NOMO-1 treated with dmso at 0.1 percent for 144 hours (cell line): Measurements from ENCODE around the gene GPHA2.

Experiments
- DNase-seq: peaks from one replicate; lab custom pipeline; 2025; ENCODE audit not compliant: unreplicated experiment; lab: John Stamatoyannopoulos, UW

Gene GPHA2

DNA sequence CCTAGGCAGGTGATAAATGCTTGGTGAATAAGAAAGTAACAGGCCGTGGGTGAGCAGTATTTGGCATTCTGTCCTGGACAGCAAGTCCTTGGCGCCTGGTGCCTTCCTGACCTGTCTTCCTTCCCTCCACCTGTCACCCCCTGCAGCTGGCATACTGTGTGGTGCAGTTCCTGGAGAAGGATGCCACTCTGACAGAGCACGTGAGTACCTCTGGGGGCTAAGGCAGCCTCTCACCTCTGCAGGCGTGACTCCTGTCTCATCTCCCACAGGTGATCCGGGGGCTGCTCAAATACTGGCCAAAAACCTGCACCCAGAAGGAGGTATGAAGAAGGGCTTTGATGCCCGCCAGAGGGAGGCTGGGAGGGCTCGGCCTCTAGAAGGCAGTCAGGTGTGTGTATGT lies 4.4 kb downstream of the GPHA2 start:
- DNase-seq = no peak

DNA sequence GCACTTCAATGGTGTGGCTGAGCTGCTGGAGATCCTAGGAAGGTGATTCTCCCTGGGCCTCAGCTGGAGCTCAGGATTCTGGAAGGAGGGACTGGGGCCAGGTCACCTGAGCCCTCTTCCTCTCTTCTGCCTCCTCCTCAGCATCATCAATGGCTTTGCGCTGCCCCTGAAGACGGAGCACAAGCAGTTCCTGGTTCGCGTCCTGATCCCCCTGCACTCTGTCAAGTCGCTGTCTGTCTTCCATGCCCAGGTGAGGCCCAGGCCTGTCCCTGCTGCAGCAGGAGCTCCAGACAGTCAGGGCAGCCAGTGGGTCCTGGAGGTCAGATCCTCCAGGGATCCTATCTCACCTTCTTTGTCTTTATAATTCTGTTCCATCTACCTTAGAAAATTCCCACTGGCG lies 5.4 kb downstream of the GPHA2 start:
- DNase-seq = no peak

DNA sequence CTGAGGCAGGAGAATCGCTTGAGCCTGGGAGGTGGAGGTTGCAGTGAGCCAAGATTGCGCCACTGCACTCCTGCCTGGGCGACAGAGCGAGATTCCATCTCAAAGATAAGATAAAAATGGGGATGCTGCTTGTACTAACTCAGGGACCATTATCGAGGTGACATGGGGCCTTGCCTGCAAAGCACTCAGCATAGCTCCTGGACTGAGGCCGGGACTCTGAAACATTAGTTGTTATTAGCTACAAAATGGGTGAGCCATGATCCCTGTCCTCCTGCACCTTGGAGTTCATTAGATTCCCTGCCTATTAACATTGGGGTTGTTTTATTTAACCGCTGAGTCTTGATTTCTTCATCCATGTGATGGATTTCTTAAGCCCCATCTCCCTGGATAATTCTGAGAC lies 6.1 kb downstream of the GPHA2 start:
- DNase-seq = no peak

DNA sequence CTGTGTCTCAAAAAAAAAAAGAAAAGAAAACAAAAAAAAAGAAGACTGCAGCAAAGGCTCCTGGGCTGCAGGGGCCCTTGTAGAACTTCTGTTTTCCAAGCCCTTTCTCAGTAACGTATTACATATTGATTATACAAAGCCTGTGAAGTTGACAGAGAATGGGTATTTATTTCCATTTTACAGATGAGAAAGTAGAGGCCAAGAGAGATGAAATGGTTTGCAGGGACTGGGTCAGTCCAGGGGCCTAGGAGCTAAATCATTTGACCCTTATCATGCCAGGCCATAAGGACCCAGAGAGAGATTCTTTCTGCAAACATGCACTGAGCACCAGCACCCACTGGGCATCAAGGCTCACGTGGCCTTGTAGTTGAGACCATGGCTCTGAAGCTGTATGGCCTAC lies 6.7 kb downstream of the GPHA2 start:
- DNase-seq = no peak

DNA sequence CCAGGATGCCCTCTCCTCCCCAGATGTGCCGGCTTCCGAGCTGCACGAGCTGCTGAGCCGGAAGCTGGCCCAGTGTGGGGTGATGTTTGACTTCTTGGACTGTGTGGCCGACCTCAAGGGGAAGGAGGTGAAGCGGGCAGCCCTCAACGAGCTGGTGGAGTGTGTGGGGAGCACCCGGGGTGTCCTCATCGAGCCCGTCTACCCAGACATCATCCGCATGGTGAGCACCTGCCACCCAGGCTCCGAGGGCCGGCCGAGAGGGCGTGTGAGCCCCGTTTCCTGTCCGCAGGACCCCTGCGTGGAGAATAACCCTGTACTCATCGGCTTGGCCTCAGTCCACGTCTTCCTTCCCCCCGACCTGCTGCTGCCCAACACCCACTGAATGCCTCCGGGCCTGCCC lies 9.0 kb downstream of the GPHA2 start:
- DNase-seq = no peak

DNA sequence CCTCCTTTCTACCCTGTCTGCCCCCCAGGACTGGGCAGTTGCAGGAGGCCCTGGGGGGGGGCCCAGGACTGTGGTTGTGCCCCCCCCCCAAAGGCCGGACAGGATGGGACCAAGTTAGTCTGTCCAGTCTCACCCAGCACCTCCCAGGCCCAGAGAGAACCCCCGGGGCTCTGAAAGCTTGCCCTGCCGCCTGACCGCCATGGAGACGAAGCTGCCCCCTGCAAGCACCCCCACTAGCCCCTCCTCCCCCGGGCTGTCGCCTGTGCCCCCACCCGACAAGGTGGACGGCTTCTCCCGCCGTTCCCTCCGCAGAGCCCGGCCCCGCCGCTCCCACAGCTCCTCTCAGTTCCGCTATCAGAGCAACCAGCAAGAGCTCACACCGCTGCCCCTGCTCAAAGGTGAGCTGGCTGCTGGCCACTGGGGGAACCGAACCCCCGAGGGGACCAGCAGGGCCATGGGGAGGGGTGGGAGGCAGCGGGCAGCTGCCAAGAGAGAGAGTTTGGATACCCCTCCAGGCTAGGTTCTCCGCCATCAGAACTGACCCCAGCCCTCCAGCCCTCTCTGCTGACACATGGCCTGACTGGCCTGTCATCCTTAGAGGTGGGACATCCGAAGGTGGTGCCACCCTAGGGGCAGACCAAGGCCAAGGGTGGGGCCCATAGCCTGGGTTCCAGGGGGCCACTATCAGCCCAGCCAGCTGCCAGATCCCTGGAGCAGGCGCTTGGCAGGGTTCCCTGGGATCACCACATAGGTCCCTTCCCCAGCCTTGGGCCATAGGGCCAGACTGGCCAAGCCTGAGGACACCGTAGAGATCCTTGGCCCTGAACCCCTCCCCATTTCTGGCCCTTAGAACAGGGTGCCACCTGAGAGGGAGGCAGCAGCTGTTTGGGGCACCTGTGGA lies 9.9 kb downstream of the GPHA2 start:
- DNase-seq = no peak

DNA sequence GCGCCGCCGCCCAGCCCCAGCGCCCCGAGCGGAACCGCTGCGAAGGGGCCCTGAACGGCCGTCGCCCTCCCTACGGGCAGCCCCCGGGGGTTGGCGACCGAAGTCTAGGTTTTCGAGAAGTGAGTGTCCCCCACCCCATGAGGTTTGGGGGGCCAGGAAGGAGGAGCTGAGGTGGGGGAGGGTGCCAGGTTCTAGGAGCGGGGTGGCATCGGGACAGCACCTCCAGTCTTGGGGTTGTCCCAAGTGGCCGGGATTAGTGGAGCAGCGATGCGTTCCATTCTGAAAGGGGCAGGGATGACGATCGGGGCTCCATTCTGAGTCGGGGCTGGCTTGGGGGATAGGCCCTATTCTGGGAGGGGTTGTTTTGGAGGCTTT lies 10.8 kb downstream of the GPHA2 start:
- DNase-seq = no peak

DNA sequence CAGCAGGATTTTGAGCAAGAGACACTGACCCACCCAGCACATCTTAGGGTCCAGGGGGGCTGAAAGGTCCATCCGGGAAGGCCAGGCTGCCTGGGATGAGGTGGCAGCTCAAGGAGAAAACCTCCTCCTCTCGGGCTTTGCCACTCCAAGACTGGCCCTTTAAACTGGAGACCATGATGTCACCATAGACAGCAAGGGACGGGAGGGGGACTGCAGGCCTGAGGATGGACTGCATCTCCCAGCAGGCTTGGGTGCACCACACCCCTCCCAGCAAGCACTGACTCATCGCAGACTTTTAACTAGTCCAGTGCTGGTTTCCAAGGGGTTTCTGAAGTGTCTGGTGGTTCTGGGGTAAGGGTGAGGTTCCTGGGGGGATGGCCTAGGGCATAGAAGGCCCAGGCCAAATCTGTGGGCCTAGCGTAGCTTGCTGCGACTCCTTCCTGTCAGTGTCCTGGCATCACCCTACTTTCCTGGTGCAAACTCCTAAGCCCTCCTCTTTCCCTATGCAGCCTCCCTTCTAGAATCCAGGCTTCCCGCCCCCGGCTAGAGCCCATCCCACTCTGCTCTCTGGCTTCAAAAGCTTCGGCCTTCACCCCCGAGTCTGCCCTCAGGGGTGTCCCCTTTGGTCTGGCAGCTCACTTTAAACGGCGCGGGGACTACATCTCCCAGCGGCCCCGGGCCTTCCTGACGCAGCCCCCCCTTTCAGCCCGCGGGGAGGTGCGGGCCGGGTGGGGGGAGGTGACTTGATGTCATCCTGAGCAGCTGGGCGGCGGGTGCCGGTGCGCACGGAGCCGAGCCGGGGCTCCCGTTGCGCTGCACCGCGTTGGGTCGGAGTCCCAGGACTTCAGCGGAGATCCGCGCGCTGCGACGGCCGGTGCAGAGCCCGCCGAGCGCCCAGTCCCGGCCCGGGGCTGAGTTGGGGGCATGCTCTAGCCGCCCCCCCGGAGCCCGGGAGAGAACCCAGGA lies 11.5 kb downstream of the GPHA2 start, which contains the start of gene PPP2R5B:
TSS of gene PPP2R5B (plus strand) at position 746 of the 966 bp plus-strand sequence. CDS start 1,046 bp downstream, outside the sequence.
- peak; percentile 92 for DNase-seq

DNA sequence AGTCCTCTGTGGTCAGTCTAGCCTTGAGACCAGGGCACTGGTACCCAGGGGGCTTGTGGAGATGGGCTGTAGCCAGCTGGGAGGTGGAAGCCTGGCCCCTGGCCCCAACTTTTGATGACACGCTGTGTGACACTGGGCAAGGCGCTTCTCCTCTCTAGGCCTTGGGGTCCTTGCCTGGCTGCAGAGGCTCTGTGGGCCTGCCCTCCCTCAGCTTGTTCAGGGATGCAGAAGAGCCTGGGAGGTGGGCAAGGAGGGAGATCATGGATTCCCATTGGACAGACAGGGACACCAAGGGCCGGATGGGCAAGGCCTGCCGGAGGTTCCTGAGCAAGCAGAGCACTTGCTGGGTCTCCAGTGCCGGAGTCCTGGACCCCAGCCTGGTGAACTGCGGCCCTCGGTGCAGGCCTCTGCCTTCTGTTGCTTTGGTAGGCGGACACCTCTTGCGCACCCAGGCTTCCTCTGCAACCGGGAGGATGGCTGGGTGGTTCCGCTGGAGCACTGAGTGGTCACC lies 12.5 kb downstream of the GPHA2 start:
- DNase-seq = no peak

DNA sequence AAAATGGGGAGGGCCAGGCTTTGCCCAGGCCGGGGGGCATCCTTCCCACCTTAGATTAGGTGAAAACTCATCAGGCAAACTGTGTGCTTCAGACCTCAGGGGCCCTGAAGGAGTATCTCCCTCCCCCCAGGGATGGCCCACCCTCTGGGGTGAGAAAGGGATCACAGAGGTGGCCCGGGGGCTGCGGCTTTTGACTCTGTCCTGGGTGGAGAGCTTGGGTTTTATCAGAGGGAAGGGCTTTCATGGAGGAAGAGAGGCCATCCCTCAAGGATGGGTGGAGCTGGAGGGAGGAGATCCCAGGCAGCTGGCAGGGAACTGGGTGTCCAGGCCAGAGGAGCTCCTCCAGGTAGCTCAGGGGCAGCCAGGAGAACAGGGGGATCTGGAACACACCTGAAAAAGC lies 14.3 kb downstream of the GPHA2 start:
- DNase-seq = no peak

DNA sequence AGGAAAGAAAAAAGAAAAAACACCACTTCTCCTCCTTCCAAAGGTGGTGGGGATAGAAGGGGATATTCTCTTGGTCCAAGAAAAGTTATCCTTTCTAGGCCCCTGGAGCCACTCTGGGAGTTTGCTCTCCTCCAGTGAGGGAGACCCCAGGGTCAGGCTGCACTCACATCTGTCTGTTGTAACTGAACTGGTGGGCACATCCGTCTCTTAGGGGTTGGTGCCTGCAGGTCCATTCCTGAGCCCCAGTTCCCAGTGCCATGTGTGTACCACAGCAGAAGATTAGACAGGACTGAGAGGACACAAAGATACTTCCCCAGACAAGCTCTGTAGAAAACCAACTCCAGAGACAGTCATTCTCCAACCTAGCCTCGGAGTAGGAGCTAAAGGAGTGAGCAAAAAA lies 15.6 kb downstream of the GPHA2 start:
- no peak for DNase-seq

DNA sequence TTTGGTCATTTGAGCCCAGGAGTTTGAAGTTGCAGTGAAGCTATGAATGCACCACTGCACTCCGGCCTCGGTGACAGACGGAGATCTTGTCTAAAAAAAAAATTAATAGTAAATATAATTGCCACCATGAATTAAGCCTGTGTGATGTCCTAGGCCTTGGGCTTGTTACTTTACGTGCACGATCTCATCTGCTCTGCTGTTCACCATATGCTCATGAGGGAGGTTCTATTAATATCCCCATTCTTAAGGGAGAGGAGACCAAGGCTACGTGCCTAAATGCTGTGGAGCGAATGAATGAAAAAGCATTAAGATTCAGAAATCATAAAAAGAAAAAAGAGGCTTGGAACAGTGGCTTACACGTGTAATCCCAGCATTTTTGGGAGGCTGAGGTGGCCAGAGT lies 16.1 kb downstream of the GPHA2 start:
- no peak for DNase-seq

DNA sequence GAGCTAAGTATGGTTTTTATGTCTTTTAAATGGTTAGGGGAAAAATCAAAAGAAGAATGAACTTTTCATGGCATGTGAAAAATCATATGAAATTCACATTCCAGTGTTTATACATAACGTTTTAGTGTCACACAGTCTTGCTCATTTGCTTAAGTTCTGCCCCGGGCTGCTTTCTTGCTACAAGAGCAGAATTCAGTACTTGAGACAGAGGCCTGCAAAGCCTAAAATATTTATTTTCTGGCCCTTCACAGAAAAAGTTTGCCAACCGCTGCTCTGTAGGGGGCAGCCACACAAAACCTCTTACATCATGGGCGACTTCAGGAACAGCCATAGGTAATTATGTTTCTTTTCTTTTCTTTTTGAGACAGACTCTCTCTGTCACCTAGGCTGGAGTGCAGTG lies 17.7 kb downstream of the GPHA2 start:
- peak; percentile 31 for DNase-seq

DNA sequence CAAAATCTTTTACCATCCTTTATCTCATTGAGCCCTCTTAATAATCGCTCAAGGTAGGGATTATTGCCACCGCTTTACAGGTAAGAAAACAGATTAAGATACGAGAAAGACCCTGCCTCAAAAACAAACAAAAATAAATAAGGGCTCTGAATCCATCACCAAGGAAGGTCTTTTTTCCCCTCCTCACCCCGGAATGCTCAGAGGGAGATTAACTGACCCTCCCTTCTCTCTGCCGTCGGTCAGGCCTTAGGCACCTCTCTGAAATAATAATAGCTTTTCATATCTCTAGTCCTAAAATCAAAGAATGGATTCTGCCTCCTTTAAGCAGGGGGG lies 18.1 kb downstream of the GPHA2 start:
- no peak for DNase-seq

DNA sequence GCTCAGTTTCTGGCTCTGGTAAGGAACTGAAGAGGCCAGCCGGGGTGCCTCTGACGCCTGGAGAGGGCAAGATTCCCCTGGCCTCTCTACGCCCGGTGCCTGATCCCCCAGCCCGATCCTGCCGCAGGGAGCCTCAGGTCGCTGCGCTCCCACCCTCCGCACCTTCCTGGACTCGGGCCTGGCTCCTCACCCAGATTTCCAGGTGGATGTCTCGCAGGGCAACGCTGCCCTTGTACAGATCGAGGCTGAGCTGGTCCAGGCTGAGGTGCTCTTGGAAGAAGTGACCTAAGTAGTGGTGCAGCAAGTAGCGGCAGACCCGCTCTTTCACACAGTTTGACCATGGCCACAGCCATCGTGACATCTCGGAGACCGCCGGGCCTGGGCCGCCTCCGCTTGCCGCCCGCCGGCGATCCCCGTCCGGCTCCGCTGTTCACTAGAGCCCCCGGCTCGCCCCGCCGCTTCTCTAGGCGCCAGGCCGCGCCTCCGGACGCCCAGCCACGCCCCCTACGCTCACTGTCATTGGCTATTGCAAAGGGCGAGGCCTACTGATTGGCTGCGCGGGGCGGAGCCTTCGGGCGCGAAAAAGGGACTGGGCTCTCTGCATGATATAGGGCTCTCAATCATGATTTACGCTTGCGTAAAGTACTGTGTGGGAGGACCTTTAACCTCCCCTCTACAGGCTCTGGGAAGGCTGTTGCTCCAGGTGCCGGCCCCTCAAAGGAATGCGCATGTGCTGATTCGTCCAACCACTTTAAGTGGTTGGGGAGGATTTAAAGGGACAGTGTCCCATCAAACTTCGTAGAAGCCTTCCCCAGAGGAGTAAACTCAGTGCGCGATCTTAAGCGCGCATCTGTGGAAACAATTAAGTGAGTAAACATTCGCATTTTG lies 18.7 kb downstream of the GPHA2 start, which contains the start of gene ATG2A:
TSS of gene ATG2A (minus strand) at position 435 of the 888 bp plus-strand sequence. CDS start at position 361, 74 bp downstream.
- DNase-seq = peak; percentile 99

DNA sequence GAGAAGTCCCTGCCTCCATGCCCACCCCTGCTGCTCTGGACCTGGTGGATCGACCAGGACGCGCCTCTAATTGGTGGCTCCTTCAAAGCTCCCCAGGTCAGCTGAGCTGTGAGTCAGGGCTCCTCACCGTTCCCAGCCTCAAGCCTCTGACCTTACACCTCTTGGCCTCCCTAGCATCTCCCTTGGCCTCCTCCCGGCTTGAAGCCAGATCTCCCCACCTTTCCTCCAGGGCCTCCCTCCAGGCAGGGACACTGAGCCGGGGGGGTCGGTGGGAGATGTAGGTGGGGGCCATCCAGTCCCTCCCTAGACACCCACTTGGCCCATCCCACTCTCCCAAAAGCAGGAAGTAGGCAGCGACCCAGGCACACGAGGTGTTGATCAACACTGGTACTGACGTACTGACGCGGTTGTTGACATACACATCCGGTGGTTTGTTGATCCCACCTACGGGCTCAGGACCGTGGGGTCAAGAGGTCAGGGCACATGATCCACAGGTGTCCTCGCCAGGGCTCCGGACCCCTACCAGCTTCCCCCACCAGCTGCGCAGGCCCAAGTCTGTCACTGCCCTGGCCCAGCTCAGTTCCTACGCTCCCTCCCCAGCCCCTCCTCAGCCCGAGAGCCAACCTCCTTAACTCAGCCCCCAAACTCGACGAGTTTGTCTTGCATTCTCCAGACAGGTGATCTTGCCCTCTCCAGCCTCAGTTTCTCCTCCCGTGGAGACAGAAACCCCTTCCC lies 19.5 kb downstream of the GPHA2 start:
- DNase-seq = peak; percentile 46

DNA sequence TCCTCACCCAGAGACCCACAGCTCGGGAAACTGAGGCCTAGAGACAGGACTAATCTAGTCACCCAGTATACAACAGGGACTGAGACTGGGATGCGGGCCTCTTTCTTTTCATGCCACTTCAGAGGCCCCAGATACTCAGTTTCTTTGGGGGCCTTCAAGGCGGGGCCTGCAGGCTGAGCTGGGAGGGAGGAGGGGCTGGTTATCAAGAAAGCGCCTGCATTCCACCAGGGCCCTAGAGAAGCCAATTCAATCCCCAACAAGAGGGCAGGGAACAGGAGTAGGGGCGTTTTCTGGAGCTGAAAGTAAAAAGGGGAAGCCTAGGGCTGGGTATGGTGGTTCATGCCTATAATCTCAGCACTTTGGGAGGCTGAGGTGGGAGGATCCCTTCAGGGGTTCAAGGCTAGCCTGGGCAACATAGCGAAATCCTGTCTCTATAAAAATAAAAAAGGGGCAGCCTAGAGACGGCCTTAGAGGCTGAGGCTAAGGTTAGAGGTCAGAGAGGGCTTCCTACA lies 20.3 kb downstream of the GPHA2 start:
- DNase-seq = no peak

DNA sequence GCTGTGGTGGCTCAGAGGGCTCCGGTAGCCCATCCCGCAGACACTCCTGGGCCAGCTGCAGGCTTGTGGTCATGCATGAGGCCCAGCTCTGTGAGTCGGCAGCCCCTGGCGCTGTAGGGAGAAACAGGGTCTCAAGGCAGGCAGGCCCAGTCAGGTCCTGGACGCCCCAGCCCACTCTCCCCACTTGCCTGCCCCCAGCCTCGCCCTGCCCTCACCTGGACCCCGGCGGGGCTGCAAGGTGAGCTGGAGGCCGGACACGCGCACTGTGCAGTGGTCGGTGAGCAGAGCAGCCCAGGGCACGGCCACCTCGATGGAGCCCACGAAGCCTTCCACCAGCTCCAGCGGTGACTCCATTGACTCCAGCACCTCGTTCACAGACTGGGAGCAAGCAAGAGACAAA lies 21.6 kb downstream of the GPHA2 start:
- no peak for DNase-seq

DNA sequence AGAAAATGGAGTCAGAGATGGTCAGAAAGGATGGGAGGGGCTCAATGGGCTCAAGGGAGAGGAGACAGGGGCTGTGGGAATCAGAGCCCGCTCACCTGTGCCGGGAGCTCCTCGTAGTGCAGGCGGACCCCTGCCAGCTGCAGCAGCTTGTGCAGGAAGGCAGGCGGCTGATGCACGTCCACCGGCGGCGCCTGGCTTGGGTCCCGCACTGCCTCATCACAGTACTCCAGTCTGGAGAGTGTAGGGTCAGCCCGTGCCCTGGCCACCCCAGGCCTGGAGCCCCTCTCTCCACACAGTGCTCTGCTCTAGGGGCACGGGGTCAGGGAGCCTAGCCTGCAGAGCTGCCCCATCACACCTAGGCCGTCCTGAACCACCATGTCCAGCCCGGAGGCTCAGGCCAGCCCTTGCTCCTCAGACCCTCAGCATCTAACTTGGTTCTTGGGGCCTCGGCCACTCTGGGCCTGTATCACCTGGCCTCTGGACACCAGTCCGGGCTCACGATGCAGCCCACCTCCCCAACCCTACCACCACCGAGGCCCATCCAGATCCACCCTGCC lies 22.4 kb downstream of the GPHA2 start:
- DNase-seq = no peak
